Psoas muscle (tissue), 8 donors: ENCODE measurements around the gene PRDM2. TPM values are rescaled to one million over a fixed set of nuclear protein-coding genes. Genes with fewer than 3 reads are reported as not detected.

ENCODE experiments used
- ATAC-seq, 4 donors: fragments of 200-7000 bp; cut with Tn5 transposase; one replicate each; pipeline ENCODE4 v1.9.1; 2020; ENCODE audit warnings: moderate library complexity in 3 of 4, mild to moderate bottlenecking in 2 of 4
- DNase-seq, 2 donors: peaks; one replicate each; pipeline ENCODE4 v3.0.0-alpha.2; 2020
- H3K27ac ChIP-seq: fragments of 200-600 bp; one replicate; pipeline ENCODE4 v1.8.0; 2022
- H3K27me3 ChIP-seq, 3 donors: fragments of 200-600 bp in 1 of 3; one replicate each; pipeline versions ENCODE4 v1.6.1 to v1.8.0; 2013 to 2022; ENCODE audit warnings: low read length in 2 of 3, mild to moderate bottlenecking in 2 of 3, moderate library complexity in 1 of 3; ENCODE audit not compliant: insufficient read depth in 3 of 3
- H3K36me3 ChIP-seq, 2 donors: fragments of 200-600 bp in 1 of 2; one replicate each; pipeline versions ENCODE4 v1.6.1 to v1.8.0; 2013 to 2022; ENCODE audit warnings: low read depth in 1 of 2, mild to moderate bottlenecking in 1 of 2, moderate library complexity in 1 of 2; ENCODE audit not compliant: insufficient read depth in 1 of 2
- H3K4me1 ChIP-seq: fragments of 200-600 bp; one replicate; pipeline ENCODE4 v1.8.0; 2022
- H3K4me3 ChIP-seq: fragments of 200-600 bp; one replicate; pipeline ENCODE4 v1.8.0; 2022; ENCODE audit warnings: mild to moderate bottlenecking
- H3K9me3 ChIP-seq: fragments of 200-600 bp; one replicate; pipeline ENCODE4 v1.8.0; 2022
- WGBS, 3 donors: extraction: QIAGEN DNeasy Blood & Tissue Kit; methylation state at CpG; one replicate each; pipeline versions ENCODE4 v1.1.6 to v1.1.7; 2013; 5-methylcytosine and 5-hydroxymethylcytosine counted together
- intact Hi-C, 2 donors: fragments of 100-400 bp; cut with DNase I; formaldehyde crosslinking; loops; one replicate each; pipeline versions ENCODE4 v1.11.0 to v1.14.2; 2022
- polyA plus RNA-seq, 3 donors: library from polyadenylated mRNA; stranded (reverse); fragments of 200-250 nt; gene quantifications; one replicate each; pipeline ENCODE4 v1.2.3, GENCODE V29; 2013
- total RNA-seq, 4 donors: library from RNA; stranded (reverse); fragmentation: NEBNext Ultra II Directional in 2 of 4; extraction: Animal tissue kit (Norgen Biotek cat#: 25700) in 2 of 4; gene quantifications; one replicate each; pipeline versions ENCODE4 v1.2.1 to v1.2.4, GENCODE V29; 2021 to 2023
- TF ChIP-seq, protein P1 (sequence below): fragments of 200-600 bp; IDR thresholded peaks from one replicate; pipeline ENCODE4 v1.8.0; 2022; ENCODE audit warnings: antibody characterized with exemption
- donor health status: healthy with polysubstance abuse.
- donor health status: DM: no; HTN: no; CAD: no; lungs with moderate emphysema.
- donor health status: Bipolar disorder and iron deficiency.
- donor health status: healthy.
- donor health status: DM: yes; HTN: yes; CAD: no.
- donor health status: DM: no; HTN: no; CAD: no.
- donor health status: DM: no; HTN: no; CAD: no.
- donor health status: DM: yes; HTN: yes; CAD: no.

PRDM2 gene
- total and polyA plus RNA-seq, 7 donors = 12.1 to 84.3 (median 44.3) TPM

DNA sequence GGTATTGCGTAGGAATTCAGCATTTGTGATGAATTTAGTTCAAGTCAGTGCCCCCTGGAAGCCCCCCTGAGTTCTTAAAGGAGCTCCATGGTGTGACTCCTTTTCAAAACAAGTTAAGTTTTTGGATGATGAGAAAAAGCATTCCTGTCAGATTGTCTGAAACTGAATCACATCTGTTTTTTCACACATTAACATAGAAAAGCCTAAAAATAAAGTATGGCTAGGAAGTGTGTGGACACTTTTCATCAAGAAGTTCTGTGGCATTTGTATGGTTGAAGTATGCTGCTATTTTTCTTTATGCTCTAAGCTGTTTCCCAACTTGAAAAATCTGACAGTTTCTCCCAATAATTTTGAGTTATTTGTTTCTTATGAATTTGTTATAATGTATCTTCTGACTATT lies 33.7 kb downstream of the PRDM2 start:
- 63 to 75% (median 65%) methylated on average over 1 of the region's 1 CpG for WGBS, 3 donors
- H3K4me1 ChIP-seq = peaks cover 5% of the 10 kb centered on the region
- no peak overlapping the region for H3K4me3 ChIP-seq
- intact Hi-C loops = no loop called here
- no peaks in the 10 kb centered on the region for H3K27me3 ChIP-seq
- H3K9me3 ChIP-seq = no peaks in the 10 kb centered on the region
- ATAC-seq (no peak), DNase-seq (no peak)
- no peaks in the 10 kb centered on the region for H3K36me3 ChIP-seq
- H3K27ac ChIP-seq = no peak overlapping the region
- TF ChIP-seq, protein P1, sequence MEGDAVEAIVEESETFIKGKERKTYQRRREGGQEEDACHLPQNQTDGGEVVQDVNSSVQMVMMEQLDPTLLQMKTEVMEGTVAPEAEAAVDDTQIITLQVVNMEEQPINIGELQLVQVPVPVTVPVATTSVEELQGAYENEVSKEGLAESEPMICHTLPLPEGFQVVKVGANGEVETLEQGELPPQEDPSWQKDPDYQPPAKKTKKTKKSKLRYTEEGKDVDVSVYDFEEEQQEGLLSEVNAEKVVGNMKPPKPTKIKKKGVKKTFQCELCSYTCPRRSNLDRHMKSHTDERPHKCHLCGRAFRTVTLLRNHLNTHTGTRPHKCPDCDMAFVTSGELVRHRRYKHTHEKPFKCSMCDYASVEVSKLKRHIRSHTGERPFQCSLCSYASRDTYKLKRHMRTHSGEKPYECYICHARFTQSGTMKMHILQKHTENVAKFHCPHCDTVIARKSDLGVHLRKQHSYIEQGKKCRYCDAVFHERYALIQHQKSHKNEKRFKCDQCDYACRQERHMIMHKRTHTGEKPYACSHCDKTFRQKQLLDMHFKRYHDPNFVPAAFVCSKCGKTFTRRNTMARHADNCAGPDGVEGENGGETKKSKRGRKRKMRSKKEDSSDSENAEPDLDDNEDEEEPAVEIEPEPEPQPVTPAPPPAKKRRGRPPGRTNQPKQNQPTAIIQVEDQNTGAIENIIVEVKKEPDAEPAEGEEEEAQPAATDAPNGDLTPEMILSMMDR = no peak

DNA sequence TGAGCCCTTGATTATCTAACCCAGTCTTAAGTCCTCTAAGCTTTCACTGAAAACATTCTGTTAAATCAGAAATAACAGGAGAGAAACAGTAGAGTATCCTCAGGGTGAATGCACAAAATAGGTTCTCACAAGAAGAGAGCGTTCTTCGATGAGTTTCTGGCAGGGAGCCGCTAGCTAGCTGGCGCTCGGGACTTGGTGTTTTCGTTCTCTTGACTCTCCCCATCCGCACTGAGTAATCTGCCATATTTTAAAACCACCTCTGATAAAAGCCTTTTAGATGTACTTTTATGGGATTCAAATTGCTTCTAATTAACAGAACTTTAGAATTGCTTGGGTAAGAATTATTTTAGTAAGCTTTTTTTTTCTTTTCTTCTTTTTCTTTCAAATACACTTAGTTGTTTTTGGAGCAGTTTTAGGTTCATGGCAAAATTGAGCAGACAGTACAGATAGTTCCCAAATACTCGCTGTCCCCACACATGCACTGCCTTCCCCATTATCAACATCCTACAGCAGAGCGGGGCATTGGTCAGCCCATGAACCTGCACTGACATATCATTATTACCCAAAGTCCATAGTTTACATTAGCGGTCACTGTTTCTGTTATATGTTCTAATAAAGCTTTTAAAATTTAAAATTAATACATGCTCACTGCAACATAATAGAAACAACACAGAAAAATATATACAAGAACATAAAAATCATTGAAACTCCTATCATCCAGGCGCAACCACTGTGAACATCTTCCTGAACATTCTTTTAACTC lies 35.4 kb downstream of the PRDM2 start:
- Histone ChIP-seq H3K4me1 (peaks cover 3% of the 10 kb centered on the region), H3K27me3 (no peaks in the 10 kb centered on the region), H3K4me3 (no peak overlapping the region), H3K9me3 (no peaks in the 10 kb centered on the region), H3K36me3 (no peaks in the 10 kb centered on the region), H3K27ac (no peak overlapping the region)
- TF ChIP-seq, protein P1 = no peak
- DNase-seq = no peak
- ATAC-seq = no peak
- intact Hi-C loops = no loop called here
- WGBS, 3 donors = 95 to 97% (median 97%) methylated on average over 11 of the region's 11 CpGs

DNA sequence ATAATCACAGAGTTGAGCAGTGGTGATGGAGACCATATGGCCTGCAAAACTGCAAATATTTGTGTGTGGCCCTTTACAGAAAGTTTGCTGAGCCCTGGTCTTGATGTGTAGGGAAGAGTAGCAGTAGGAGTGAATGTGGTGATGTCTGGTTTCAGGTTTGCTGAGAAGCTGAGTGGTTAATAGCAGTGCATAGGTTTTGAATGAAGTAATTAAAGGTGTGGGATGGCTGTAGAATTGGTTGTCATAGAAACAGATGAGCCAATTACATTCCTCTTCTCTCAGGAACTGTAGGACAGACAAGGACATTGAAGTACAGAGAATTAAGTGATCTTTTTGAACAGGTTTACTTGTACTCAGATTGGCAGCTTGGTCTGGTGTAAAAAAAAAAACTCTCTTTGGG lies 37.4 kb downstream of the PRDM2 start:
- no peak overlapping the region for H3K27ac ChIP-seq
- TF ChIP-seq, protein P1 = no peak
- no peak for ATAC-seq
- peaks cover 0 to 6% of the 10 kb centered on the region in 2 donors for H3K36me3 ChIP-seq
- H3K4me3 ChIP-seq = no peak overlapping the region
- H3K27me3 ChIP-seq = no peaks in the 10 kb centered on the region
- no peaks in the 10 kb centered on the region for H3K4me1 ChIP-seq
- no peak for DNase-seq
- intact Hi-C loops = no loop called here
- no peaks in the 10 kb centered on the region for H3K9me3 ChIP-seq

DNA sequence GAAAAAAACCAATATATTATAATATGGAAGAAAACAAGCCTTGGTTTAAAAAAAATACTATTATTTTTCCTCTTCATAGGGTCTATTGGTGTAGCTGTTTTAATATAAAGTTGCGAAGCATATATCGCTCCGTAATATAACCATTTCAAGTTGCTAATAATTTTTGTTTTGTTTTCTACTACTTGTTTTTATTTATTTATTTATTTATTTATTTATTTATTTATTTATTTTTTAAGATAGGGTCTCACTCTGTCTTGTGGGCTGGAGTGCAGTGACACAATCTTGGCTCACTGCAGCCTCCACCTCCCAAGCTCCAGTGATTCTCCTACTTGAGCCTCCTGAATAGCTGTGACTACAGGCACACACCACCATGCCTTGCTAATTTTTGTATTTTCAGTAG lies 46.4 kb downstream of the PRDM2 start:
- intact Hi-C loops = loop anchor here in 1 of 2 donors (5.0 kb wide), 1 partner anchor 44 kb away; the partner anchor contains the start of gene PRDM2
- Histone ChIP-seq H3K27ac (no peak overlapping the region), H3K27me3 (no peaks in the 10 kb centered on the region), H3K36me3 (peaks cover 2 to 11% of the 10 kb centered on the region in 2 donors), H3K4me1 (peaks cover 14% of the 10 kb centered on the region), H3K4me3 (no peak overlapping the region), H3K9me3 (no peaks in the 10 kb centered on the region)
- ATAC-seq = no peak
- TF ChIP-seq, protein P1 = no peak
- 99% methylated on average over 3 of the region's 3 CpGs for WGBS, 3 donors
- DNase-seq = no peak
